IMR-90 (cell line): Measurements from ENCODE around the gene CRAMP1. TPM values are rescaled to one million over a fixed set of nuclear protein-coding genes. Genes with fewer than 3 reads are reported as not detected.

Experiments used
- ATAC-seq: fragments of 200-7000 bp; cut with Tn5 transposase; 2 replicates; pipeline ENCODE4 v1.9.1; 2020; ENCODE audit warnings: low read depth, mild to moderate bottlenecking, moderate library complexity
- BruUV-seq: library from RNA; stranded (reverse); fragments of 400-500 nt; replicated peaks from 2 replicates; lab custom pipeline; 2021; lab: Mats Ljungman, UMichigan
- CTCF ChIA-PET: fragments of 300-600 bp; formaldehyde crosslinking; extraction: SDS; loops from one replicate; lab custom pipeline; 2021; ENCODE audit warnings: antibody characterized with exemption; lab: Yijun Ruan, JAX
- POLR2A ChIA-PET: fragments of 300-600 bp; sonication (Branson Sonifier 250); formaldehyde crosslinking; loops from one replicate; lab custom pipeline; 2022; ENCODE audit warnings: antibody characterized with exemption; ENCODE audit not compliant: unreplicated experiment; lab: Charles Lee
- DNase-seq: peaks from one replicate; pipeline ENCODE4 v3.0.0; 2013
- H2AFZ ChIP-seq: replicated peaks from 2 replicates; pipeline ENCODE3; 2013; ENCODE audit warnings: low read length, mild to moderate bottlenecking; ENCODE audit not compliant: poor library complexity
- H2AK5ac ChIP-seq: 2 replicates; pipeline ENCODE4 v1.6.1; 2013; ENCODE audit warnings: low read depth, low read length, inconsistent platforms
- H2AK9ac ChIP-seq: replicated peaks from 2 replicates; pipeline ENCODE3; 2013; ENCODE audit warnings: mild to moderate bottlenecking, low read depth, low read length, moderate library complexity; ENCODE audit not compliant: poor library complexity
- H2BK120ac ChIP-seq: 2 replicates; pipeline ENCODE4 v1.6.1; 2013; ENCODE audit warnings: low read depth, low read length, inconsistent platforms
- H2BK15ac ChIP-seq: 3 replicates; pipeline ENCODE4 v1.6.1; 2013; ENCODE audit warnings: low read depth, low read length, inconsistent platforms
- H2BK20ac ChIP-seq: 2 replicates; pipeline ENCODE4 v1.6.1; 2013; ENCODE audit warnings: low read depth, mild to moderate bottlenecking, inconsistent platforms, low read length, moderate library complexity
- H2BK5ac ChIP-seq: 2 replicates; pipeline ENCODE4 v1.6.1; 2013; ENCODE audit warnings: mild to moderate bottlenecking, low read depth, low read length, inconsistent platforms; ENCODE audit not compliant: poor library complexity, severe bottlenecking
- H3K14ac ChIP-seq: replicated peaks from 2 replicates; pipeline ENCODE4 v1.6.1; 2013; ENCODE audit warnings: low read depth, low read length, inconsistent platforms
- H3K18ac ChIP-seq: 2 replicates; pipeline ENCODE4 v1.6.1; 2013; ENCODE audit warnings: low read depth, low read length, control low read depth
- H3K23ac ChIP-seq: 2 replicates; pipeline ENCODE4 v1.6.1; 2013; ENCODE audit warnings: low read depth, low read length, inconsistent platforms
- H3K27ac ChIP-seq: 2 replicates; pipeline ENCODE4 v1.5.1; 2013; ENCODE audit warnings: mild to moderate bottlenecking, control low read depth, low read length; ENCODE audit not compliant: insufficient read depth
- H3K27me3 ChIP-seq: 2 replicates; pipeline ENCODE4 v1.6.1; 2013; ENCODE audit warnings: low read length; ENCODE audit not compliant: control insufficient read depth, insufficient read depth
- H3K36me3 ChIP-seq: 2 replicates; pipeline ENCODE4 v1.6.1; 2013; ENCODE audit warnings: low read length, mixed read lengths; ENCODE audit not compliant: control insufficient read depth, insufficient read depth
- H3K4ac ChIP-seq: 2 replicates; pipeline ENCODE4 v1.6.1; 2013; ENCODE audit warnings: low read depth, low read length, inconsistent platforms
- H3K4me1 ChIP-seq: 2 replicates; pipeline ENCODE4 v1.6.1; 2013; ENCODE audit warnings: low read length, mixed read lengths; ENCODE audit not compliant: control insufficient read depth, insufficient read depth
- H3K4me2 ChIP-seq: 2 replicates; pipeline ENCODE4 v1.6.1; 2013; ENCODE audit warnings: low read depth, mild to moderate bottlenecking, control low read depth, low read length, moderate library complexity
- H3K4me3 ChIP-seq: 2 replicates; pipeline ENCODE4 v1.5.1; 2013; ENCODE audit warnings: low read depth, mild to moderate bottlenecking, control low read depth, low read length, moderate library complexity; ENCODE audit not compliant: insufficient read depth
- H3K56ac ChIP-seq: 2 replicates; pipeline ENCODE4 v1.6.1; 2013; ENCODE audit warnings: low read length, inconsistent platforms; ENCODE audit not compliant: insufficient read depth; ENCODE audit errors: extremely low read depth
- H3K79me1 ChIP-seq, 2 experiments: 2 replicates each; pipeline ENCODE4 v1.6.1; 2013; ENCODE audit warnings: low read length in 2 of 2, inconsistent platforms in 1 of 2, low read depth in 1 of 2
- H3K9ac ChIP-seq: 2 replicates; pipeline ENCODE4 v1.6.1; 2013; ENCODE audit warnings: low read depth, low read length, control low read depth
- H3K9me1 ChIP-seq: 2 replicates; pipeline ENCODE4 v1.6.1; 2013; ENCODE audit warnings: low read length, inconsistent platforms; ENCODE audit not compliant: insufficient read depth
- H3K9me3 ChIP-seq: 2 replicates; pipeline ENCODE4 v1.6.1; 2013; ENCODE audit warnings: low read length; ENCODE audit not compliant: control insufficient read depth, insufficient read depth
- H4K20me1 ChIP-seq: 2 replicates; pipeline ENCODE4 v1.6.1; 2013; ENCODE audit warnings: low read length, inconsistent platforms; ENCODE audit not compliant: insufficient read depth
- H4K5ac ChIP-seq: 2 replicates; pipeline ENCODE4 v1.6.1; 2013; ENCODE audit warnings: mild to moderate bottlenecking, low read depth, low read length, control low read depth
- H4K8ac ChIP-seq, 2 experiments: 2 replicates each; pipeline ENCODE4 v1.6.1; 2013; ENCODE audit warnings: low read depth in 2 of 2, low read length in 2 of 2, control low read depth in 1 of 2, inconsistent platforms in 1 of 2
- H4K91ac ChIP-seq: 2 replicates; pipeline ENCODE4 v1.6.1; 2013; ENCODE audit warnings: low read depth, low read length, inconsistent platforms; ENCODE audit not compliant: insufficient read depth
- CHD1 ChIP-seq: IDR thresholded peaks from 2 replicates; pipeline ENCODE4 v1.6.1; 2012; ENCODE audit warnings: low read depth, low read length, improper control_type of control experiment
- CTCF ChIP-seq: conservative IDR thresholded peaks from 2 replicates; pipeline ENCODE4 v1.5.1; 2012; ENCODE audit warnings: mild to moderate bottlenecking, low read depth, low read length, improper control_type of control experiment
- MAFK ChIP-seq: IDR thresholded peaks from 2 replicates; pipeline ENCODE4 v1.6.1; 2012; ENCODE audit warnings: low read depth, low read length, improper control_type of control experiment
- POLR2A ChIP-seq: IDR thresholded peaks from 2 replicates; pipeline ENCODE4 v1.6.1; 2012; ENCODE audit warnings: mild to moderate bottlenecking, low read depth, low read length
- SMC3 ChIP-seq: fragments of 150-350 bp; IDR thresholded peaks from 2 replicates; pipeline ENCODE4 v1.6.1; 2016; ENCODE audit warnings: low read depth, mild to moderate bottlenecking, antibody characterized with exemption, low read length, moderate library complexity
- WGBS, 2 experiments: methylation state at CpG; one replicate each; pipeline versions ENCODE4 v1.1.5 to v1.1.7; 2013; ENCODE audit warnings: missing lambda C conversion rate in 2 of 2; ENCODE audit not compliant: insufficient read length in 1 of 2; ENCODE audit errors: extremely low coverage in 2 of 2; 5-methylcytosine and 5-hydroxymethylcytosine counted together
- dilution Hi-C: fragments of 300-500 bp; cut with HindIII; formaldehyde crosslinking; loops from one replicate; pipeline ENCODE4 v1.14.3; 2018; ENCODE audit warnings: low sequenced_read_pairs; ENCODE audit not compliant: unreplicated experiment
- in situ Hi-C: fragments of 300-500 bp; cut with MboI; formaldehyde crosslinking; loops from 3 replicates; pipeline ENCODE4 v1.14.3; 2019; ENCODE audit warnings: low sequenced_read_pairs, inconsistent platforms, mixed read lengths
- intact Hi-C: fragments of 100-400 bp; cut with micrococcal nuclease; formaldehyde crosslinking; loops from 2 replicates; pipeline ENCODE4 v1.10.0; 2022
- polyA plus RNA-seq, 3 experiments: library from polyadenylated mRNA; depleted of rRNA; stranded (reverse); fragments of >200 nt; gene quantifications; 2 replicates each; pipeline ENCODE4 v1.2.3, GENCODE V29; 2012; ENCODE audit warnings: low replicate concordance in 1 of 3
- total RNA-seq: library from RNA; depleted of rRNA; stranded (reverse); fragments of >200 nt; gene quantifications from 2 replicates; pipeline ENCODE4 v1.2.3, GENCODE V29; 2012

The CRAMP1 gene
- total and polyA plus RNA-seq, 2 of the 4 experiments (the other 2 are of a cell fraction) = 3.2 to 12.0 TPM

- TF ChIP-seq CTCF = no peak
- TF ChIP-seq CHD1 = no peak
- TF ChIP-seq MAFK = no peak
- TF ChIP-seq SMC3 = no peak
- TF ChIP-seq POLR2A = no peak
- Histone ChIP-seq H3K9me3 (no peaks in the 10 kb centered on the region), H4K8ac (no peak overlapping the region), H4K5ac (no peak overlapping the region), H3K14ac (no peak overlapping the region), H2AK9ac (no peak overlapping the region), H3K9ac (no peak overlapping the region), H4K91ac (no peak overlapping the region), H3K27ac (no peak overlapping the region), H2BK15ac (no peak overlapping the region), H3K23ac (no peak overlapping the region), H2AK5ac (no peak overlapping the region), H2BK20ac (no peak overlapping the region), H3K56ac (no peak overlapping the region), H4K20me1 (no peaks in the 10 kb centered on the region), H2BK5ac (no peak overlapping the region), H3K4ac (no peak overlapping the region), H3K27me3 (no peaks in the 10 kb centered on the region), H3K4me1 (no peaks in the 10 kb centered on the region), H3K79me1 (peaks cover 4 to 7% of the 10 kb centered on the region in 2 experiments; a peak in 3 of 4 replicates), H3K4me2 (no peak overlapping the region), H2BK120ac (no peak overlapping the region), H3K36me3 (peaks cover 18% of the 10 kb centered on the region), H3K4me3 (no peak overlapping the region), H3K9me1 (peaks cover 4% of the 10 kb centered on the region; the same call in 1 of the 2 replicates), H2AFZ (no peak overlapping the region), H3K18ac (no peak overlapping the region)
- in situ Hi-C loops (no loop called here), intact Hi-C loops (no loop called here), dilution Hi-C loops (no loop called here)
- ATAC-seq (no peak), DNase-seq (no peak)
- ChIA-PET CTCF (no interaction called here), POLR2A (no interaction called here)
- BruUV-seq = no TSS peak
- WGBS, 2 experiments = 97% methylated on average over 8 of the region's 20 CpGs; no CpG with 5 or more reads in 1 of the 2 experiments
Observed at GRCh38 chr16:1602285-1602684, 9.9 kb upstream of the CRAMP1 start.
